GM12892 (cell line): ENCODE data around the gene YIPF6. TPM values are rescaled to one million over a fixed set of nuclear protein-coding genes. Genes with fewer than 3 reads are reported as not detected.
"Not testable (repeated sequence)": the region's sequence is repeated elsewhere in the genome, so short reads cannot be mapped to it uniquely, and the experiment has no call there.

Source experiments
- DNase-seq: peaks from one replicate; pipeline ENCODE4 v3.0.0; 2011; ENCODE audit not compliant: insufficient read length
- FAIRE-seq: peaks from 2 replicates; lab custom pipeline; 2011; peaks lifted over from hg19 to GRCh38; lab: Jason Lieb, UNC
- POLR2A ChIP-seq: IDR thresholded peaks from 2 replicates; pipeline ENCODE4 v1.6.1; 2011; ENCODE audit warnings: low read depth, low read length, control low read depth
- POLR2AphosphoS5 ChIP-seq: IDR thresholded peaks from 2 replicates; pipeline ENCODE4 v1.6.1; 2011; ENCODE audit warnings: low read depth, low read length, control low read depth
- TAF1 ChIP-seq: IDR thresholded peaks from 2 replicates; pipeline ENCODE4 v1.6.1; 2011; ENCODE audit warnings: low read depth, mild to moderate bottlenecking, control low read depth, low read length, borderline replicate concordance
- polyA plus RNA-seq: library from polyadenylated mRNA; unstranded; fragments of >200 nt; gene quantifications from one replicate; pipeline ENCODE4 v1.2.1, GENCODE V29; 2012; ENCODE audit warnings: missing spikeins, inconsistent platforms; ENCODE audit not compliant: missing spikeins

The YIPF6 gene, protein sequence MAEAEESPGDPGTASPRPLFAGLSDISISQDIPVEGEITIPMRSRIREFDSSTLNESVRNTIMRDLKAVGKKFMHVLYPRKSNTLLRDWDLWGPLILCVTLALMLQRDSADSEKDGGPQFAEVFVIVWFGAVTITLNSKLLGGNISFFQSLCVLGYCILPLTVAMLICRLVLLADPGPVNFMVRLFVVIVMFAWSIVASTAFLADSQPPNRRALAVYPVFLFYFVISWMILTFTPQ
- polyA plus RNA-seq, result 8.1 TPM

DNA sequence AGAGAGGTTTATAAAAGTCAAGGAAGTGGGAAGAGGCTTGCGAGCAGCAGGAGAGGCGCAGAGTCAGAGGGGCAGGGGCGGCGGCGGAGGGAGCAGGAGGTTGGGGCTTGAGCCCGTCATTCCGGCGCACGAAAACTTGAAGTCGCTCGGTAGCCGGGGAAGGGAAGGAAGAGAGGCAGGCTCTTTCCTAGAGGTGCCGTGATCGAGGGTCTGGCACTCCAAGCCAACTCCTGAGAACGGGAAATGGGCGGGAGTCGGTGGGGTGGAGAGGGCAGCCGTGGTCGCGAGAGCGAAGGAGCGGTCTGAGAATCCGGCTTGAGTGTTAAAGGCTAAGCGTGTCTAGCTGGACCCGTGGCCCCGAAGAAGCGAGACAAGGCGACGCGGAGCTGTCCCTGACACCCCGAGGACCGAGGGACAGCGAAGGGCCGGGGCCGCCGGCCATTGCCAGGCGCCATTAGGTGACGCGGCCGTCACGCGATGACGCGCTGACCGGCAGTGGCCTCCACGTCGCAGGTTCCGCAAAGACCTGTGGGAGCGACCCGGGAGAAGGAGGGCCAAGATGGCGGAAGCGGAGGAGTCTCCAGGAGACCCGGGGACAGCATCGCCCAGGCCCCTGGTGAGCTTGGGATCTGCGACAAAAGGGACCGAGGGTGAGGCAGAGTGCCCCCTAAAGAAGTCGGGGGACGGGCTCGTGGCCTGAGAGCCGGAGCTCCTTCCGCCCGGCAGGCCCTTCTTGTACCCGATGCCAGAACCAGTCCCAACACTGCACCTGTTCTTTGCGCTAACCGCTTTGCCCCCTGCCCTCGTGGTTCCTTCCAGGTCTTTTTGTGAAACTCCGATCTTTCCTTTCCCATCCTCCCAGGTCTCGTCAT, at the start of gene YIPF6:
Gene YIPF6 (plus strand): TSS at position 544 of the 872 bp plus-strand sequence. CDS start 16 bp downstream, at position 560.
- FAIRE-seq (peak; percentile 86), DNase-seq (peak; percentile 50)
- TF ChIP-seq TAF1, result peak; percentile 90
- TF ChIP-seq POLR2A, result peak; percentile 96
- TF ChIP-seq POLR2AphosphoS5, result peak; percentile 91

- FAIRE-seq (no peak), DNase-seq (no peak)
- TF ChIP-seq POLR2A, result no peak
- TF ChIP-seq TAF1, result no peak
- no peak for TF ChIP-seq POLR2AphosphoS5
Observed at GRCh38 chrX:68451720-68452119, 47.1 kb upstream of the YIPF6 start.

GRCh38 chrX:68454476-68455150, 44.2 kb upstream of the YIPF6 start:
- FAIRE-seq (no peak), DNase-seq (no peak)
- TF ChIP-seq POLR2AphosphoS5 (no peak), TAF1 (no peak), POLR2A (no peak)

DNA sequence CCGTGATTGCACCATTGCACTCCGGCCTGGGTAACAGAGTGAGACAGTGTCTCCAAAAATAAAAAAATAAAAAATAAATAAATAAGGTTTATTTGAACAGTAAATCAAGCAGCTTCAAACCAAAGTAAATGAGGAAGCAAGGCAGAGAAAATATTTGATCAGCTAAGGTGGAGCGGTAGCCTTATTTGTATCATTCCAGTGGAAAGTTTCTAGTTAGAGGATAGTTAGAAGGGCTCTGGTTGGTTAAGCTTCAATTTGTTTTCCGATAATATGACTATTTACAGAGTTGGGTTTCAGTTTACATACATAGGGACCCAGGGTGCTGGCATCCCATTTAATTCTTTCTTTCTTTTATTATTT, 43.7 kb upstream of the YIPF6 start:
- DNase-seq (no peak), FAIRE-seq (no peak)
- TF ChIP-seq TAF1, result no peak
- TF ChIP-seq POLR2AphosphoS5, result no peak
- TF ChIP-seq POLR2A, result no peak

DNA sequence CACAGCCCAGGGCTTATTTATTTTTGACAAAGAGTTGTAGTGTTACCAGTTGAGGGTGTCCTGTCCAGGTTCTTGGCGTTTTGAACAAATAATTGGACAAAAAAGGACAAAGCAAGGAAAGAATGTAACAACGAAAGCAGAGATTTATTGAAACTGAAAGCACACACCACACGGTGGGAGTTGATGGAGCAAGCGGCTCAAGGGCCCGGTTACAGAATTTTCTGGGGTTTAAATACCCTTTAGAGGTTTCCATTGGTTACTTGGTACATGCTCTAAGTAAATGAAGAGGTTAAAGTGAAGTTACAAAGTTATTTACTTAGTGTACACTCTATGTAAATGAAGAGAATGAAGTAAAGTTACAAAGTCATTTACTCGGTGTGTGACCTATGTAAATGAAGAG, 37.8 kb upstream of the YIPF6 start:
- peak; percentile 54 for FAIRE-seq
- TF ChIP-seq POLR2AphosphoS5, result no peak
- no peak for TF ChIP-seq TAF1
- TF ChIP-seq POLR2A, result no peak
- DNase-seq, result no peak

- no peak for DNase-seq
- FAIRE-seq, result no peak
- TF ChIP-seq POLR2AphosphoS5, result no peak
- TF ChIP-seq POLR2A, result no peak
- TF ChIP-seq TAF1, result no peak
Observed at GRCh38 chrX:68461576-68461975, 37.3 kb upstream of the YIPF6 start.

- TF ChIP-seq POLR2AphosphoS5 (no peak), POLR2A (no peak), TAF1 (no peak)
- FAIRE-seq, result no peak
- DNase-seq, result no peak
Observed at GRCh38 chrX:68462197-68462596, 36.7 kb upstream of the YIPF6 start.

DNA sequence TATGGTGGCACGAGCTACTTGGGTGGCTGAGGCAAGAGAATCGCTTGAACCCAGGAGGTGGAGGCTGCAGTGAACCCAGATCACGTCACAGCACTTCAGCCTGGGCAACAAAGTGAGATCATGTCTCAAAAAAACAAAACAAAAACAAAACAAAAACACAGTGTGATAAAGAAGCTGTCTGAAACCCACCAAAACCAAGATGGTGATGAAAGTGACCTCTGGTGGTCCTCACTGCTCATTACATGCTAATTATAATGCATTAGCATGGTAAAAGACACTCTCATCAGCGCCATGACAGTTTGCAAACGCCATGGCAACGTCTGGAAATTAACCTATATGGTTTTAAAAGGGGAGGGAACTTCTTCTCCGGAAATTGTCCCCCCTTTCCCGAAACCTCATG, 36.2 kb upstream of the YIPF6 start:
- TF ChIP-seq POLR2A (no peak), POLR2AphosphoS5 (no peak), TAF1 (no peak)
- FAIRE-seq, result peak; percentile 90
- DNase-seq, result no peak

DNA sequence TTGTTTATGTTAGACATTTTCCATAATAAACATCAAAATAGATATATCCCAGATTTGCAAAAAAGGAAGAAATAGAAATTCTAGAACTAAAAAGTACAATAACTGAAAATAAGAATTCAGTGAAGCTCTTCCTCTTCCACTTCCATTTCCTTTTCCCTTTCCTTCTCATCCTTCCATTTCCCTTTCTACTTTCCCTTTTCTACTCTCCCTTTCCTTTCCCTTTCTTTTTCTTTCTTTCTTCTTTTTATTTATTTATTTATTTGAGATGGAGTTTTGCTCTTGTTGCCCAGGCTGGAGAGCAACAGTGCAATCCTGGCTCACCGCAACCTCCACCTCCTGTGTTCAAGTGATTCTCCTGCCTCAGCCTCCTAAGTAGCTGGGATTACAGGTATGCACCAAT, 35.0 kb upstream of the YIPF6 start:
- no peak for DNase-seq
- FAIRE-seq, result no peak
- TF ChIP-seq POLR2A (no peak), TAF1 (no peak), POLR2AphosphoS5 (no peak)

DNA sequence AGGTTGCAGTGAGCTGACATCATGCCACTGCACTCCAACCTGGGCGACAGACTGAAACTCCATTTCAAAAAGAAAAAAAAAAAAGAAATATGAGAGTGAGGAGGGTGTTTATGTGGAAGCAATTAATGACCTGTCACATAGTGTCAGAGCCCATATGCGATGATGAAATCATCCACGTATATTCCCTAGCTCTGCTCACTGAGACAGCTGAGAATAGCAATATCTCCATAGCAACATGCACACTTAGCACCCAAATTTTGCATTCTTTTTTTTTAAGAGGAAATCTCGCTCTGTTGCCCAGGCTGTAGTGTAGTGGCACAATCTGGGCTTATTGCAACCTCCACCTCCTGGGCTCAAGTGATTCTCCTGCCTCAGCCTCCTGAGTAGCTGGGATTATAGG, 34.1 kb upstream of the YIPF6 start:
- no peak for TF ChIP-seq TAF1
- no peak for TF ChIP-seq POLR2AphosphoS5
- no peak for TF ChIP-seq POLR2A
- no peak for DNase-seq
- no peak for FAIRE-seq

DNA sequence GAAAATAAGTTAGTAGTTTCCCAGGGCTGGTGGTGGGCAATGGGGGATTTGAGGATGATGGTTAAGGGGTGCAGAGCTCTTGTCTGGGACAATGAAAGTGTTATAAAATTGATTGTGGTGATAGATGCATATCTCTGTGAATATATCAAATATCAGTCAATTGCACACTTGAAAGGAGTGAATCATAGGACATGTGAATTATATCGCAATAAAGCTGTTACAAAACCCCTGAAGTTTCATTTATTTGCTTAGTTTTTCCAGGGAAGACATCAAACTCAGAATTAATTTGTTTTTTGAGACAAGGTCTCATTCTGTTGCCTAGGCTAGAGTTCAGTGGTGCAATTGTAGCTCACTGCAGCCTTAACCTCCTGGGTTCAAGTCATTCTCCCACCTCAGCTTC, 17.9 kb upstream of the YIPF6 start:
- no peak for DNase-seq
- no peak for TF ChIP-seq POLR2AphosphoS5
- TF ChIP-seq TAF1, result no peak
- TF ChIP-seq POLR2A, result no peak
- no peak for FAIRE-seq

GRCh38 chrX:68486198-68486597, 12.7 kb upstream of the YIPF6 start:
- not testable (repeated sequence) for DNase-seq, FAIRE-seq
